NCI-H748 (cell line): ENCODE measurements around the gene BAG5.

ENCODE experiments used
- DNase-seq: peaks from one replicate; lab custom pipeline; 2025; ENCODE audit not compliant: unreplicated experiment; lab: John Stamatoyannopoulos, UW

Gene BAG5

DNA sequence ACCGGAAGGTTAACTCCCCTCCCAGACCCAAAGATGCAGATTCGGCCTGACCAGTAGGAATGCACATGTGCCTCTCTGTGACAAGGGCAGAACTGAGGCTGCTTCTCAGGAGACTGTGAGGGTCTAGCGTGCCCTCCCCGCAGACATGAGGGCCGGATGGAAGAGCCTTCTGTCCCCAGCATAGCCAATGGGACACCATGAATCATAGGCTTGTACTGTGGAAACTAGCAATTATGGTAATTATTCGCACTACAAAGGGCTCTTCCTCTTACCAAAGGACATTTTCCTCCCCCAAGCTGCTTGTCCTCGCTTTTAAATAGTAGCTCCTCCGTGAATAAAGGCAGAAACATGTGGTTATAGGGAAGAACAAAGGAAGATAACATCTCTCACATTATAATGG is 6.5 kb upstream of the BAG5 start:
- peak; percentile 73 for DNase-seq

DNA sequence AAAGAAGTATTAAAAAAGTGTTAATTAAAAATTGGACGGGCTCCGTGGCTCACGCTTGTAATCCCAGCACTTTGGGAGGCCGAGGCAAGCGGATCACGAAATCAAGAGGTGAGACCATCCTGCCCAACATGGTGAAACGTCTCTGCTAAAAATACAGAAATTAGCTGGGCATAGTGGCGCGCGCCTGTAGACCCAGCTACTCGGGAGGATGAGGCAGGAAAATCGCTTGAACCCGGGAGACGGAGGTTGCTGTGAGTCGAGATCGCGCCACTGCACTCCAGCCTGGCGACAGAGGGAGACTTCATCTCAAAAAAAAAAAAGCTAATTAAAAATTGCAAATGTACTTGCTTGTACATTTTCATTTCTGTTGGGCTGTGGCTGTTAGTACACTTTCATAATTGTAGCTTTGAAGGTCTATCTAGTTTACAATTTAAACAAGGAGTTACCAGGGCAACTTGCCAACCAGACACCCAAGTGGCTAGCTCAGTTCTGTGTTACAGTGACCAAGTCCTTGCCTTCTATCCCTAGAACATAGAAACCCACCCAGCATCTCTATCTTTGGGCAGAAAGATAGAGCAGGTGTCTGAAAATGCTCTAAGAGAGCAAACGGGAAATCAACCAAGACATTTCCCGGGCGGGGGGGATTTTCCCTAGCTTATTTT is 1.5 kb upstream of the BAG5 start:
- DNase-seq, result peak; percentile 38

DNA sequence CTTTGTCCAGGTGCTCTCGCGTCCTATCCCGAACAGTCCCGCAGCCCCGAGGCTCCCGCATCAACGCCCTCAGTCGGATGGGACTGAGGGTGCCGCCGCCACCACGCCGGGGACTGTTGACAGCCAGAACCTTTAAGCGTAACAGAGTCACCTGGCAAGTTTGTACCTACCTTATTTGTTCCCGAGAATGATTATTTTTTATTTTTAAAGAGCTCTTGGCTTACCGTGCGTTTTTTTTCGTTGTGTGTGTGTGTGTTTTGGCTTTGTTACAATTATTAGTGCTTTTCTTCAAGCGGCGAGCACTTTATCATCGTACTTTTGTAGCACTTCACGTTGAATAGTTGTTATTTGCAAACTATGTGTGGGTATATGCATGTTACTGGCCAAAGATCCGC is 766 bp upstream of the BAG5 start:
- no peak for DNase-seq

DNA sequence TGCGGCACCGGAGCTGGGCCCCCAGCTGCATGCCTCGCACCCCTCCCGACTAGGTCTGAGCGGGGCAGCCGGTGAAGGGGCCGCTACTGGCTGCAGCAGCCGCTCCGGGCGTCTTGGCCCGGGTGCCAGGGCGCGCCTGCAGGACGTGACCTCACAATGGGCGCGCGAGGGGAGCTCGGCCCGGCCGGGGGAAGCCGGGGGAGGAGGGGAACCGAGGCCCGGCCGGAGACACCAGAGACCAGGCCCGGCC is 353 bp downstream of the BAG5 start:
- peak; percentile 75 for DNase-seq

DNA sequence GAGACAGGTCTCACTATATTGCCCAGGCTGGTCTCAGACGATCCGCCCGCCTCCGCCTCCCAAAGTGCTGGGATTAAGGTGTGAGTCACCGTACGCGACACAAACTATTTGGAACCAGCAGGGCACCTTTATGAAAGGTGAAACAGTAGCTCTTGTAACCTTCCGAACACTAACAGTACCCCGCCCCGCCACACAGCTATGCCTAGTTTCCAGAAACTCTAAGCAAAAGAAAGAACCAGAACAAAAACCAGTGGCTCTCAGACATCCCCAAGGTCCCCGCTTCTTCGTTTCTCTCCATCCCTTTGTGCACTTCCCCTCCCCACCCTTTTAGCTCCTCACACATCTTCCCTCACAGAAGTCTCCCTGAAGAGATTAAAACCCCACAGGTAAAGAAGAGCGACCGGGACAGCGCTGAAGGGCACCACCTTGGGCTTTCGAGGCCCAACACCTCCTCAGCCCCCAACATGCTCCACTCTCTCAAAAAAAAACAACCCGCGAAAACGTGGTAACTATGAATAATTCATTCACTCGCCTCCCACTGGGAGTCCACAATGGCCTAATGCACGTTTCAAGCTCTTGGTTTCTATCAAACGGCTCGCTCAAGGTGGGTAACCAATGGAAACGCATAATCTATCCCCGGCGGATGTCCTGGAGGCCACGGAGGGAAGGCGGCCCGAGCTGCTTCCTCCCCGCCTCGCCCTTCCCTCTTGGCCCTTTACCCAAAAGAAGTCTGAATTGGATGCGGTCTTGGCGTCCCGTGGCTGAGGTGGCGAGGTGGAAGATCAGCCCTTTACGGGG is 877 bp downstream of the BAG5 start:
- peak; percentile 67 for DNase-seq

DNA sequence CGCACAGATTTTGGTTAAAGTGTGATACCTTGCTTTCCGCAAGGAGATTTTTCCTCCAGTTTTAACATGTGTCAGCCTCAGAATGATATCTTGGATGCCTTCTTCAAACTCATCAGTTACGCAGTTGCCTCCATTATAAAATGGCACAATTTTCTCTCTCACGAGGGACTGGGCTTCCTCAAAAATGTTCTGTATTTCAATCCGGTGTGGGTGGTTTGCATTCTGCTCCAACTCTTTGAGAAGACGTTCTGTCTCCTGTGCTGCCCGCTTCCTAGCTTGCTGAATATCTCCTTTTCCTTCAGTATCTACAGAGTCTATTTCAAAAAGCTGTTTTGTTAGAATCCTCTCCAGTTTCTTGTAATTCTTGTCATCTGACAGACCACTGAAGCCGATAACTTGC is 1.8 kb downstream of the BAG5 start:
- no peak for DNase-seq

DNA sequence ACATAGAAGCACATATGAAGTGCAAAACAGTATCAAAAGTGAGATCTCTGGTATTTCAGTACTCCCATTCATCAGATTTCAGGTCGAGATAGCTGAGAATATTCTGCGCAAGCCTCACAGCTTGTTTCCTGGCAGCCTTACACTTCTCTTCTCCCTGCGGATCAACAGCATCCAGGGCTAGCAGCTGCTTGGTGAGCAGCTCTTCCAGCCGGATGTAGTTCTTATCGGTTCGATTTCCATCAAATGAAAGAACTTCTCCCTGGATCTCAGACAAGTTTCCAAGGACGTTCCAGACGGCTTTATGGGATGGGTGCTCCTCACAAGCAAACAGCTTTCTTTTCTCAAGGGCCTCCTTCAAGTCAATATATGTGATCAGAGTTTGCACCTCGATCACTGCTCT is 2.7 kb downstream of the BAG5 start:
- no peak for DNase-seq

DNA sequence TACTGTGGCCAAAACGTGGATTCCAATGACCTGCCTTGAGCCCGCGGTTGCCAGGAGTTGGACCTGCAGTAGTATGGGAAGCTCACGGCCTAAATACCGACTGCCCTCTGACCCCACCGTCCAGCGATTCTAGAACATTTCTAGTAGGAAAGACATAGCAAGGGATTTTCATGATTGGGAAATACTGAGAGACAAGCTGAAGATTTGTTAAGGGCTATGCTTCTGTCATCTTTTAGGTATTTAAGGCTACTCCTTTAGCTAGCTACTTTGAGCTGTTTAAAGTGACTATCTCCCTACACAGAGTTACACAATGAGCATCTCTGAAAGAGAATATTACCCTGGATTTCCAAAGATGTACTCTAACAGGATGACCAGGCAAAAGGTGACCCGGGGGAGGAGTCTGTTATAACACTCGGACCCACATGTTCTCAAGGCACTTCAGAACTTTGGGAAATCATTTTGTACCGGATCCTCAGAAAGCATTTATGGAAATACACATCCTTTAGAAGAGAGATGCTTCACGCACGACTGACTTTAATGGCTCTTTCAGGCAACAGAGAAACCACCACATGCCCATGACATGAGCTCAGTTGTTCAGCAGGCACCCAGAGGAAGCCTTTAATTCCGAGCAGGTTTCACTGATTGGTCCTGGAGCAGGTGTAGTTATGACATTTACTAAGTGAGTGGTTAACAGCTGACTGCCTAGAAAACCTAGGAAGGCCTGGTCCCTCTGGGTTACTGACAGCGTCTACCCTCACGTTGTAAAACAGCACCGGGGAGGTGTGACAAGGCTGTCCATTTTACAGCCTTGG is 4.2 kb downstream of the BAG5 start:
- DNase-seq, result no peak

DNA sequence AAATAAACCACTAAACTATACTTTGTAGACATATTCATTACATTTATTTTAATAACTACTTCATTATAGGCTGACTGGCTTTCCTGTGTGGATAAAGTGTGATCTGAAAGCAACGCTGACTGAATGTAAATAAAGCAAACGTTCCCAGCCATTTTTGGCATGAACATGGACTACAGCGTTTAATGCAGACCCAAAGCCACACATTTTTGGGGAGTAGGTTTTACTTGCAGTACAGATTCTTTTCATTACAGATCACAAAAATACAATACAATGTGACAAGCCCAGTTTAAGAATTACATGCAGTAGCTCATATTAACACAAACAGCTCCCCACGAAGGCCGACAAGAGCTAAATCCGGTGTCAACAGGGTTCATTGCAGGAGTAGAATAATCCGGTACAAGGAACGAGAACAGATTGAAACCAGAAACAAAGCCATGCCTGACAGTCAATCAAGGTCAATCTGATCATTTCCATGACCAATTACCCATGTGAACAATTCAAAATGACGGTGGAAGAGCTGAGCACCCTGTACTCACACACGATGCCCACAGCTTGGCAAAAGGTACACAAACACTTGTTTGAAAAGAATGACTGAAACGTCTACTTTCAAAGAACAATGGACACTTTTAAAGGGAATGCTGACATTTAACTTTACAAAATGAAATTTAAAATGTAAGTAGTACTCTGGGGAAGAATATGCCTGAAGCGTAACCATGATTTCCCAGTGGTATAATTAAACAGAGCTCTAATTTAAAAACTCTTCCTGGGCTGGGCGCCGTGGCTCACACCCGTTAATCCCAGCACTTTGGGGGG is 5.3 kb downstream of the BAG5 start:
- no peak for DNase-seq

DNA sequence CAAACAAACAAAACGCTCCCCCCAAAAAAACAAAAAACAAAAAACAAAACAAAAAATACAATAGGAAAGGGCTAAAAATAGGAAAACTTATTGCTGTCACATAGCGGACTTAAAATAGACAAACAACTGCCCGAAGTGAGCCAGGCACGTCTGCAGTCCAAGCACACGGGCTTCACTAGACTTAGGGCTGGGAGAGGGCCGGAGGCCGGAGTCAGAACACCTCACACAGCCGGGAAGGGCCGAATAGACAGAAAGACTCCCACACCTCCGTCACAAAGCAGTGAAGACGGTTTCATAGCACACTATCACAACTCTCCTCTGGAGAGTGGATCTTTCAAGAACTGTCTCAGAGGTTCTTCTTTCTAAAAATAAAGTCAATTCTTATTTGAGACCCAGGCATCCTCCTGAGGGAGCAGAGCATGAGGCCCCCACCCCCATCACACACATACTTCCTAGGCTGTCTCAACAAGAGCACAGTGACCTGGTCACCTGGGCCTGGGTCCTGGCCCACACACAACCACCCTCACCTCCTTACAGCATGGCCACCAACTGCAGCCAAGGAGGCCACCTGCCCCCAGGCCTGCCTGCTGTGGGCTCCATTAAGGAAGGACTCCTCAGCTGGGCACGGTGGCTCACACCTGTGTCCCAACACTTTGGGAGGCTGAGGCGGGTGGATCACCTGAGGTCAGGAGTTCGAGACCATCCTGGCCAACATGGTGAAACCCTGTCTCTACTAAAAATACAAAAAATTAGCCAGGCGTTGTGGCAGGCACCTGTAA is 6.7 kb downstream of the BAG5 start:
- no peak for DNase-seq

DNA sequence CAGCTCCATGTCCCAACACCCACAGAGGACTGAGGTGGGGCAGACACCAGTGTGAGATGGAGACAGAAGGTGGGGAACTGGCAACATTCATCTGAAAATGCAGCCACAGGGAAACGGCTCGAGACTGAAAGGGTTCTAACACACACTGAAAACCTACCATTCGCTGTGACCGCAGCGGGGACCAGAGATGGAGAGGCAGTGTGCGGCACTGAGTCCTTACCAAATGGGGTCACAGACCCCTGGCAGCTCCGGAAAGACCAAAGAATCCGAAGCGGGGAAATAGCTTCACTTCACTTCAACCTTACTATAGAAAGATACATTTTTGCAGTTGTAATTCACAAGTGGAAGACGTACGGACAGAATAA is 9.6 kb downstream of the BAG5 start:
- DNase-seq, result no peak

DNA sequence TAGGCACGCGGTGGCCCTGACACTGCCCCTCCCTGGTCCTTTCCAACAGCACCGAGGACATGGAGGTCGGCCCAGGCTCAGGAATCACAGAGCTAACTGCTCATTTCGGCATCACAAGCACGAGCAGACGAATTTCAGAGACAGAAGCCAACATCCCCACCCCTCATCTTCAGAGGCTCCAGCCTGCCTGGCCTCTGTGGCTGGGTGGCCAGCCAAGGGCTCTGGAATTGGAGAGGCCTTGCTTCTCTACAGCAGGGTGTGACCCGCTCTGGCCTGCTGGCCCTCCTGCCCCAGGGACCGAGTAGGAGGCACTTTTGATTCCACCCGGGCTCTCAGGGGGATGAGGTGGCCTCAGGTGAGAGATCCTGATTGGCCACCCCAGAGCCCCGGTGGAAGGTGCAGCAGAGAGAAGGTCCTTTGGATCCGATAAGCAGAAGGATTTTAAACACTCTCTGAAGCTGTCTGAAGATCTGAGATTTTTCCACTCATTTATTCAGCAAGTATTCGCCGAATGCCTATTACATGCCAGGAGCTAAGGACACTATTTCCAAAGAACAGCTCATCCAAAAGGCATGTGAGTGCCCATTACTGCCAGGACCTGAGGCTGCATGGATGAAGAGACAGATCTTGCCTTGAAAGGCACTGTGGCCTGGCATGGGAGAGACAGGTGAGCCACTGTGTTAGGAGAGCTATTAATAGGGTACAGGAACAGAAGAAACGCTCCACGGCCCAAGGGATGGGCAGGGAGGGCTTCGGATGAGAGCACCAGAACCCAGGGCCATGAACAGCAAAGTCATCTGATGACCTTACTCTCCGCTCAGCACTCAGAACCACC is 10.2 kb downstream of the BAG5 start:
- DNase-seq, result no peak

DNA sequence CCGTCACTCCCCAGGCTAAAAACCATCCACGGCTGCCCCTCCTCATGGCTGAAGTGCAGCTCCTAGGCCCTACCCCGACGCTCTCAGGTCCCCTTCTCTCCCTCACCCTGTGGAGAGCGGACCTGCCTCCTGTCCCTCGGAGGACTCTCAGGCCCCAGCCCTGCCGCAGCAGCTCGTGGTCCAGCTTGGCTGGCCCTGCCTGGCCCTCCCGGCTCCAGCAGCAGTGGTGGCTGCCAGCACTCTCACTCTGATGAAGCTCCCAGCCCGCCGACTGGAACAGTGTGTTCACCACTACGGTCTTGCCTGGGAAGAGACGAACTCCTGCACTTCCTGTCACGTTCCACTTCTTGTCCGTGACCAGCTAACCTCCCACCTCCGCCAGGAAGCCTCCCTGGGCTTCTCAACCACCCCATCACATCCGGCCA is 11.1 kb downstream of the BAG5 start:
- no peak for DNase-seq

DNA sequence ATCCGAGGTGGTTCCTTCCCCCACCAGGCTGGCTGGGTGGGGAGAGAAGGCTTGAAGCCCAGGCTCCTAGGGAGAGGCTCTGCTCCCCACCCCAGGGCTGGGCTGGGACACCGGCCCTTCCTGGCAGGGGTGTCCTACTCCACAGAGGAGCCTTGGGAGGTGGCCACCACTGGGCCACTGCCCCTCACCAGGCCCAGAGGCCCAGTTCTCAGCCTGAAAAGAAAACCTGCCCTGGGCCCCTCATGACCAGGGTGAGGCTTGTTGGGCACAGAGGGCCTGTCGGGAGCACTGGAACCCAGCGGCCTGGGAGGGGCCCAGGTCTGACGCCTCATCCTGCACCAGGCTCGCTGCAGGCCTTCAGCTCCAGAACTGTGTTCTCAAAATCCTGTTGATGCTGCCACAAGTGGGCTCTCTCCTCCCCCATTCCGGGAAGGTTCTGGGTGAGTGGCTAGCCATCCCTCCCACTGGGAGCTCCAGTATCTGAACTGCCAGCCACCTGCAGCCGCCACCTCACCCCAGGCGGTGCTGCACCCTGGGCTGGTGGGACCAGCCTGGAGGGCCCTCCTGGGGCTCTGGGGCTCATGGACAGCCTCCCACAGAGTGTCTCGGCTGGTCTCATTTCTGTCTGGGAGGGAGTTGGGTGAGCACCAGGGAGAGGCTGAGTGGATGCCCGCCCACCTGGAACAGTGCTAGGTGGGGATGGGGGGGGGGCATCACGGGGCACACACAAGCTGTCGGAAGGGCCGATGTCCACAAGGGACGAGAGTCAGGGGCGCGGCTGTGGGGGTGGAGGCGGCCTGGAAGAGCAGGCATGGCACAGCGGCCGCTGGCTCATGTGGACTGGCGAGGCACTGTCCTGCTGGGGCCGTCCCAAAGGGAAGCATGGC is 11.8 kb downstream of the BAG5 start:
- DNase-seq, result no peak

DNA sequence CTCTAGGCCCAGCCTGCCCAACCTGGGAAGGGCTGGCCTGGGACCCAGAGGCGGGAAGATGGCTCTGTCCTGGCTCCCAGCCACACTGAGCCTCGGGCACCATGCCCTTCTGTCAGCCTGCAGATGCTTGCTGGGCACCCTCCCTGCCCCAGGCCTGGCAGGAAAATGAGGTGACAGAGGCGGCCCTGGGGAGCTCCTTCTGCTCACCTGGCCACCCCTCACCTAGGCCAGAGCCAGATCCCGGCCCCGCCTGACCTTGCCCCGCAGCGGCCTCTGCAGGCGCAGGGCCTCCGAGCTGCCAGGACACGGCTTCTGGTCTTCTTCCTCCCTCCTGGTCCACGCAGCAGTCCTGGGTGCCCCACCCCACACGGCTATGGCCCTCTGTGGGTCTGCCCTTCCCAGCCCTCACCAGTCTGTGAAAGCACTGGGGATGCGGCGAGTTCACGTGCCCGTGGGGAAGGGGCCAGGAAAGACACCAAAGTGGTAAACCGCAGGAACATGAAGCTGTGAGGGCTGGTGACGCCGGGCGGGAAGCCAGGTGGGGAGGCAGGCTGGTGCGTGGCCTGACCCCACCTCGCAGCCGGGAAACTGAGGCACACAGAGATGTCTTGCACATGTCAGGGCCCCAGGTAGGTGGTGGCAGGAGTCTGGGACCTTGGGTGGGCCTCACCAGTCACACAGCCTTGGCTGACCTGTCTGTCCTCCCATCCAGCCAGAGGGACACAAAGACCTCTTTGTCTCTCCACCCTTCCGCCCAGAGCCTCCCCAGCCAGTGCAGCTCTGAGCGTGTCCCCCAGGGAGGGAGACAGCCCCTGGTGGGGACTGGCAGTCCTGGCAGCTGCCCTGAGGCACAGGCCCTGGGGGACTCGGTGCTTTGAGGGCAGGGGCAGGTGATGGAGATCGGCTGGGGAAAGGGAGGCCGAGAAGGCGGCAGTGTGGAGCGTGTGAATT is 12.8 kb downstream of the BAG5 start:
- DNase-seq, result no peak

DNA sequence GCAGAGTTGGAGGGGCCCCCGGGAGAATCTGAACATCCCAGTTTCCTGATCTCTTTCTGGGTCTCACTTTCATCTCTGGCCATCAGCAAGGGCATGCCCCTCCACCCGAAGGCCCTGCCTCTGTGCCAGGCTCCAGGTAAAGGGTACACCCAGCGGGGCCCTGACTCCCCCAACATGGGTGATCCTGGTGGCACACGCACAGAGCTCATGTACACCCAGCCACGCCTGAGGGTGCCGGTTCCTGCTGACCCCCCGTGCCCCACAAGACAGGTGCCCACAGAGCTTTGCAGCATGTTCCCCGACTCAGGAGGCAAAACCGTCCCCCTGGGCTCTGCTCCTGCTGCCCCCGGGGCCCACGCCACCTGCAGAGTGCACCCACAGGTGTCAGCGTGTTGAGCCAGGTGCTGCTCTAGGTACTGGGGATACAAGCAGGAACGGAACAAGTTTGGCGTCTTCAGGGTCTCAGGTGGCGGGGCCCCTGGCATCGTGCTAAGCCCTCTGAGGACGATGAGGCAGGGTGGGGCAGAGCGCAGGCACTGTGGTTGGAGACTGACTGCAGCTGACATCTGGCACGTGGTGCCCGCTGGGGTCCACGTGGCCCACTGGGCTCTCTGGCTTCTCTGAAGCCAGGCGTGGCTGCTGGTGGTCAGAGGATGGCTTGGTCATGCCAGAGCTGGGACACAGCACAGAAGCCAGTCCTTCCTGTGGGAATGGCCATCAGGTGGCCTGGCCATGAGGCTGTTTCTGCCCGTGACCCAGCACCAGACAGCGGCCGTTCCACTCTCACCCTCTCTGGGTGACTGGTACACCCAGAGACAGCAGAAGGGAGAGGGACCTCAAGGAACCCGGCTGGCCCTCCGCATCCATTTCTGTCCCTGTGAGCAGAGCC is 13.8 kb downstream of the BAG5 start:
- DNase-seq, result no peak
